Activated CD4-positive, alpha-beta T cell treated with anti-CD3 and anti-CD28 coated beads, Interleukin-10, Interleukin-2, amounts not matched to agents 100 ng/mL and 50 ng/mL, durations not matched to agents 16 hours and 8 hours (primary cell): ENCODE measurements around the gene SLC26A9.

Experiments used
- DNase-seq: peaks from one replicate; pipeline ENCODE4 v3.0.0-alpha.2; 2020

Gene SLC26A9

DNA sequence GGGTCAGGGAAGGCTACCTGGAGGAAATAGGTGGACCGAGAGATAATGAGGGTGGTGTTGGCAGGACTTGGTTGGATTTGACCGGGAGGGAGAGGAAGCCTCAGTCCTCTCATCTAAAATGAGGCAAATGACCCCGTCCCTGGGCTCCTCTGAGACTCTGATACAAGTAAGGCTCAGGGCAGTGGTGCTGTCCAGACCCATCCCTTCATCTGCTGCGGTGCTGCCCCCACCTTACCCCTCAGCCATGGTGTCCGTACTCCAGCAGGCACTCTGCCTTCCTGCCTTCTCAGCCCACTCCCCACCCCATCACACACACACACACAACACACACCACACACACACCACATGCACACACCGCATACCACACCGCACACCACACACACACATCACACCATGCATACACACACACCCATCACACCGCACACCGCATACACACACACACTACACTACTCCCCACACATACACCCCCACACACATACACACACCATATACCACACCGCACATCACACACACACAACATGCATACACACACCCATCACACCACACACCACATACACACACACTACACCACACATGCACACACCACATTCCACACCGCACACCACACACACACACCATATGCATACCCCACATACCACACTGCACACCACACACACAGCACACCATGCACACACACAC is 29.4 kb upstream of the SLC26A9 start:
- no peak for DNase-seq

DNA sequence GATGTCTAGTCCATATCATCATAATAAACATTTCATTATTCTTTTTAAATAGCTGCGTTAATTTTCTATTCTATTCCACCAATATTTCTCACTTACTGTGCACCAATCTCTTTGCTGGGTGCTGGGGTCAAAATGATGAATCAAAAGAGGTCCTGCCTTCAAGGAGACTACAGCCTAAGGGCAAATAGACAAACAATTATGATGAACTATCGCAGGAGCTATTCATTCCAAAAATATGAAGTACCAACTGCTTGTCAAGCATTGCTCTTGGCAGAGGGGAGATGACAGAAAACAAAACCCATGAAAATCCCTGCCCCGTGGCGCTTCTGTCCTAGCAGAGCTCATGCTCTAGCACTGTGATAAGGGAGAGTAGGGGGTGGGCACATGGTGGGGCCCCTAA is 28.8 kb upstream of the SLC26A9 start:
- no peak for DNase-seq

DNA sequence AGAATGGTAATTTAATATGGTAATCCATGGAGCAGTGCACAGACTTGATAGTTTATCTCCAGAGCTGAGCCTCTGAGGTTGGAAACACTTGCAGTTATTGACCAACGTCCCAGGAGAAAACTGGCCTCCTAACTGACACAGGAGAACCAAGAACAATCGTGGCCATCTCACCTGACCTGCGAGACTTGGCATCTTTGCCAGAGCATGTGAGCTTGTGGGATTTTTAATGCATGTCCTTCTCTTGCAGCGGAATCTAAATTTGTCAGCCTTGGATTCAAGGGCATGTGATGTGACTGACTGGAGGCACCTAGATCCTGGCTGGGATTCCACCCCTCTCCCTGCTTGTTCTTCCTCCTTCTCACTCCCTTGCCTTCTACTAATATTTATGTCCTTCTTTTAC is 27.8 kb upstream of the SLC26A9 start:
- no peak for DNase-seq

DNA sequence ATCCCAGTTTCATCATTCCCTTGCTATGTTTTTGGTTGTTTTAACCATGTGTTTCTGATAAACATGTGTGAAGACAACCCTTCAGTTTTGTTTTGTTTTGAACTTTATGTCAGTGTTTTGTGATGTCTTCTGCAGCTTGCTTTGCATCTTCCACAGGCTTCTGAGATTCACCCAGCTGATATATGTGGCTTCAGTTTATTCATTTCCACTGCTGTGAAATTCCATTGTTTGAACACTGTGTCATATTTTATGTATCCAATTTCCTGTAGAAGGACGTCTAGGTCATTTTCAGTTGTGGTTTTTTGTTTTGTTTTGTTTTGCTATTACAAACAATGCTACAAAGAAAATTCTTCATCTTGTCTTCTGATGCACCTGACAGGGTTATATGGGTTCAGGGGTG is 27.2 kb upstream of the SLC26A9 start:
- DNase-seq: no peak

DNA sequence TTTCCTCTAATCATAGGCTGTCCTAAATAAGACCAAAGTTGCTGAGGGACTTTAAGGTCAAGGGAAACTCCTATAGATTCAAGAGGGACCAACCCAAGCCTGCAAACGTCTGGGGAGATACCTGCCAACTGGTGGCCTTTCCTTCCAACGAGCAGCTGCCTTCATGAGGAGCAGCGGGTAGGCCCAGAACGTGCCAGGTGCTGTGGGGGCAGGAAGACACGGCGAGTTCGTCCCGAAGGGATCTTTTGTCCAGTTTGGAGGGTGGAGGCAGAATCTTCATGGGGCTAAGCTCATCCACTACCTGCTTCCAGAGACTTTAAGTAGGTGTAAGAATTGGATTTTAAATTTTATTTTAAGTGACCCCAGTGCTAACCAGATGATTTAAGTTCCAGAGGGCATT is 26.0 kb upstream of the SLC26A9 start:
- no peak for DNase-seq

DNA sequence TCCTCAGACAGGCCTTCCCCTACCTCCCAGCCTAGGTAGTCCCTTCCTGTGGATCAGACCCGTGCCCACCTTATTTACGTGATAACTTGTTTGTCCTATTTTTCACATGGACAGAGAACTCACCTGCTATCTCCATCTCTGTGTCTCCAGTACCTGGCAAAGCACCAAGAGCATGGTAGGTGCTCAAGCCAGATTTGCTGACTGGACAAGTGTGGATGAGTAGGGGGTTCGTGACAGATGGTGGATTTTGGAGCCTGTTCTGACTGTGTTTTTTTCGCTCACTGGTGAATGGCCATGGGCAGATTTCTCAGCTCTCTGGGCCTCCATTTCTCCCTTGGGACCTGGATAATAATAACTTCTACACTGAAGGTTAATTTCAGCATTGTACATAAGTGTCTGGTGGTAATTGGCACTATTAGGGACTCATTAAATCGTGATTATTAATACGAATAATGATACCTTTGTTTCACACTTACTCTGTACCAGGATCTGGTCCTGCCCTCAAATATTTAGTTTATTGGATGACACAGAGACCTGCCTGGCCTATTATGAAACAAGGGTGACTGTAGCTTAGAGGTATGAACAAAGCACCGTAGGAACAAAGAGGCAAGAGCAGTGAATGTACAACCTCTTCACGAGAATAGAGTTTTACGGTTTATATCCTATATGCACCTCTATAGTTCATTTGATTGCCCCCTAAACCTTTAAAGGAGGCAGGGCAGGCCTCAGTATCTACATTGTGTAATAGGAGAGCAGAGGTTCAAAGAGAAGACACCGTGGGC is 24.5 kb upstream of the SLC26A9 start:
- DNase-seq: no peak

DNA sequence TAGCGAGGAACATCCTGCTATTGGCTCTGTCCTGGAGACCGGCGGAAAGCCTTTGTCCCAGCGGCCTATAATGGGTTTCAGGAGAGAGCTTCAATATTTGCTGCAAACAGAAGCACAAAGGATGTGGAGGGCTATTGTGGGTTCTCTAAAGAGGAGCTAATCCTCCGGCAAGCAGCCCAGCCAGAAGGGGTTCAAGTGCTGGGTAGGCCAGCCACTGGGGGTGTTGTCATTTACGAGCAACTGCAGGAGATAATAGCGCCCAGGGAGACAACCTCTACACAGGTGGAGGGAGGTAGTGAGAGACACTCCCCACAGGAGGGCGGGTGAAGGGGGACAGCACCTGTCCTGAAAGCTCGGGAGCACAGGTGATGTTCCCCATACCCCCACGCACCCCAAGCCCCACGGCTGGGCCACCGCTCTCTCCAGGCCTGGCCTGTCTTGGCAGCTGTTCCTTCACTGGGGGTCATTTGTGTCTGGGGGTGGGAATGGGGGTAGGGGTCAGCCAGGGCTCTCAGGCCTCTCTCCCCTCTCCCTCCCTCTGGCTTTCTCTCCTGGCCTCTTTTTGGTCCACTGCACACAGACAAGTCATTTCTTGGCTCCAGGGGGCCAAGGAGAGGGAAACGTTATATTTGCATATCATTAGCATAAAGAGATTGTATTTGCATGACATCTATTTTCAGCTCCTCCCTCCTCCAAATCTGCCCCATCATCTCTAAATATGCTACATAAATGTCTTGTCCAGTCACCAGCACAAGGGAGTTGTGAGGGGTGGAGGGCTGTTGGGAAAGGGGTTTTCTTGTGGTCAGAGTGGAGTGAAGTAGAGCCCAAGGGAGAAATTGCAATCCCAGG is 22.0 kb upstream of the SLC26A9 start:
- DNase-seq: no peak

DNA sequence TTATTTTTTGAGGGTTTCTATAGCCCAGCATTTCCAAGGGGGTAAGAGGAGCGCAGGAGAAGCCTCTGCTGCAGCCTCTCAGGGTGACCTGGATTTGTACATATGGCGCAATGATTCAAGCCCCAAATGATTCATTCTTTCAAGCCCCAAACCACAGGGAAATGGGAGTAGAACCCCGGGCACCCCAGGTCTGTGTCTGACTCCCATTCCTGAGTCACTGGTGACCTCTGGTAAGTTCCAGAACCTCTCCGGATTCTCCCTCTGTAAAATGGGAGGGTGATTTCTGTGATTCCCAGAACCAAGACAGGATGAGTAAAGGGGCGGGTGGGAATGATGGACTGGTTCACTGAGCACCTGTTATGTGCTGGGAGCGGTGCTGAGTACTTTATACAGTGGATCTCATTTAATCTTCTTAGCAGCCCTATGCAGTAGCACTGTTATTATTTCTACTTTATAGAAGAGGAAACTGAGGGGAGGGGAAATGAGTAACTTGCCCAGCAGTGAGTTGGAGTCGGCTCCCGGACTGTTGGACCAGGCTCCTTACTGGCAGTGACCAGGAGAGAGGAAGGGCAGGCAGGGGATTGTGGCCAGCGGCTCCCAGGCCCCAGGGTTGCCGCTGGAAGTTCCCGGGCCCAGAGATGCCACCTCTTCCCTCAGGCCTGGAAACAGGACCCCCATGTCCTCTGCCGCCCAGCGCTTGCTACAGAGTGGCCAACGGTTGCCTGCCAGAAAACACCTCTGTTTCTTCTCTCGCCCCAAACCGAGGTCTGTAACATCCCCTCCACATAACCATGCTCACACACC is 20.3 kb upstream of the SLC26A9 start:
- DNase-seq: peak; percentile 31

DNA sequence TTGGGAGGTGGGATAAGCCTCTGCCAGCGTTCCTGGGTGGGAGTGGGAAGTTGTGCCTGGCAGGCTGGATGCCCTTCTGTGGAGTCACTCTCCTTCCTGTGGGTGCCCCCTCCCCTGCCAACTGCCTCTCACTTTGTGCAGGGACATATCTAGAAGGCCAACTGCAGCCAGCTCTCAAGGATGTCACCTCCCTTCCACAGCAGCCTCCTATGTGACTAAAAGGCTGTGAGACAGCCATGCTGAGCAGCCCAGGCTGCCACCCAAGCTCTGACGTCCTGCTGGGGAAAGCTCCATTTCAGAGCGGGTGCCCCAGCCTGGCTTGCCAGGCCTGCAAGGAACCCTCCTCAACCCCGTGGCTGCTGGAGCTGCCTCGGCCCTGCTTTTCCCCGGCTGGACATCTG is 19.6 kb upstream of the SLC26A9 start:
- no peak for DNase-seq

DNA sequence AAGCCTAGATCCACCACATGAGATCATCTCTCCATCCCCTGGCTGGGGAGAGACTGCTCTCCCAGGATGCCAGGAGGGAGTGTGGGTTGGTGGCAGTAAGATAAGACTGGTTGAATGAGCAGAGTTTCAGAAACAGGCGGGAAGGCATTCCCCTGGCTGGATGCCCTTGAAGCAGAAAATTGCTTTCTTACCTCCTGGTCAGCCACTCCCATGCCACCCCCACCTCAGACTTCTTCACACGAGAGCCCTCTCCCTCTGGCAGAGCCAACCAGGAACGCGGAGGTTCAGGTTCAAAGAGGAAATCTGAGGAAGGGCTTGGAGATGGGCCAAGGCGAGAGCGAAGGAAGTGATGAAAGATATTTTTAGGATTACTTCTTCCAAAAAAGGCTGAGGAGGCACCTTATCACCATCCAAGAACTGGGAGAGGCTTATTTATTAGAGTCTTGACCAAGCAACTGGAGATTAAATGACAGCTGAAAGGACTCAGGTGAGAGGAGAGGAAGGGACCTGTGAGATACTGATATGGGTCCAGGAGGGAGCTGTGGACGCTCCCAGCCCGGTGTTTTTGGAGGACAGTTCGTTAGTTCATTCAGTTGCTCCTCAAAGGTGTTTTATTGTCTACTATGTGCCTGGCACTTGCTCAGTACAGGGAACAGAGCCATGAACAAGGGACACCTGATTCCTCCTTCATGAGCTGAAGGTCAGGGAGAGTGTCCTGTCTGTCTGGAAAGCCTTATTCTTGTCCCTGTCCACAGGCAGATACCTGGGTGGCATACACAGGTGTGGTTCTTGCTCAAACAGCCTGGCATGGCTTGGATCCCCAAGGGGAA is 18.9 kb upstream of the SLC26A9 start:
- DNase-seq: no peak

DNA sequence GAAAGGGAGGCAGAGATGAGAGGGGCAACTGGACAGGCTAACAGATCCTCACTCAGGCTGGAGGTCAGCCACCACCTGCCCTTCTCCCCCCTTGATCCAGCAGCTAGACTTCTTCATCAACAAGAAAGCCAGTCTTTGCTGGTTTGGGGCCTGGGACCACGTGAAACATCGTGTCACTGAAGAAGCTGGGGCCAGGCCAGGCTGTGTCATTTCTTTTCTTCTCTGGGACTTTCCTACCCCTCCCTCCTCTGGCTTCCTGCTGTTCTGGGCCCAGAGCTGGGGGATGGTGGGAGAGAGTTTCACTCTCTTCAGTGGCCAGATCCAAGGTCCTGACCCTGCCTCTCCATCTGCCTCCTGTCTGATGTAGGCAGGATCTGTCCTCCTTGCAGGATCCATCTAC is 18.1 kb upstream of the SLC26A9 start:
- peak; percentile 49 for DNase-seq

DNA sequence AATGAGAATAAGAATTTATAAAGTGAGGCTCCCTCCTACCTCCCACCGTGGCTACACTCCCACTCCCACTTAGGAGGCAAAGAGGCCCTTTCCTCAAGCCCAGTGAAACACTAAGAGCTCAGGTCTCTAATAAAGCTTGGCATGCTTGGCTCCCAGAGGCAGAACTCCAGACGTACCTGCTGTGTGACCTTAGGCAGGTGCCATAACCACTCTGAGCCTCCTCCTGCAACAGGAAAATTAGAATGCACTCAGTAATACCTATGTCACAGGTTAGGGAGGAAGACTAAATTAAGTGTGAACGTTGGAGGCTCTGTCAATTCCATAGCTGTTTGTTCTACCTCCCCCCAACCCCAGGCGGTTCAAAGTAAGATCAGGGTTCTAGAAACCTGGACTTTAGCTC is 16.5 kb upstream of the SLC26A9 start:
- no peak for DNase-seq

DNA sequence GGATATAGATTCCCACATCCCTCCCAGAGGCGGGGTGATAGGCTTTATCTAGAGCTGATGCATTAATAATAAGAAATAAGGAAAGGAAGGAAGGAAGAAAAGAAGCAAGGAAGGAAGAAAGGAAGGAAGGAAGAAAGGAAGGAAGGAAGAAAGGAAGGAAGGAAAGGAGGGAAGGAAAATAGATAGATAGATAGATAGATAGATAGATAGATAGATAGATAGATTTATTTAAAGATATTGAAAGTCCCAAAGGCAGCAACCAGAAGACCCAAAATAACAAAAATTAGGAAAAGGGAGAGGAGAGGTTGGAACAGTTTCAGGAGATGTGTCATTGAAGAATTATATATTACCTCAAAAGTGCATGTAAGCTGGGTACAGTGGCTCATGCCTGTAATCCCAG is 12.2 kb upstream of the SLC26A9 start:
- DNase-seq: no peak

DNA sequence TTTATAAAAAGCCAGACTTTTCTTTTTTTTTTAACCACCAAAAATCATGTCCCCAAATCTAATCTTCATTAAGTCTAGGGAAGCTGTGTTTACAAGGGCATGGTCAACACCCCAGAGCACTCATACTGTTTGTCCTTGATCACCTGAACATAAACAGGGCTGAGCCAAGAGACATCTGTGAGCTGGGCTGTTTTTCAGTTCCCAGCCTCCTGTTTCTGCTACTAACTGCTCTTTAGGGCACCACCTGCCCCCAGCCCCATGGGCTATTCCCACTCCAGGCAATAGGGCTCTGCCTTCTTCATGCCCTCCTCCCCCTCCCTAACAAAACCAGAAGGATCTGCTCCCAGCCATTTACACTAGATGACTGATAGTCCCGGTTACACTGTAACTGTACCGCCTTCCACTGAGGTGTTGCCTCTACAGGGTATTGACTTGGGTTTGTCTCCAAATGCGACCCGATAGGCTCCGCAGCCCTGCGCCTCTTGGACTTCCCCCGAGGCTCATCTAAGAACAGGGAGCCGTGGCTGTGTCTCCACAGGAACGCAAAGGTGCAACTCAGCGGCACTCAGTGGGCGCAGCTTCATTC is 11.7 kb upstream of the SLC26A9 start:
- no peak for DNase-seq

DNA sequence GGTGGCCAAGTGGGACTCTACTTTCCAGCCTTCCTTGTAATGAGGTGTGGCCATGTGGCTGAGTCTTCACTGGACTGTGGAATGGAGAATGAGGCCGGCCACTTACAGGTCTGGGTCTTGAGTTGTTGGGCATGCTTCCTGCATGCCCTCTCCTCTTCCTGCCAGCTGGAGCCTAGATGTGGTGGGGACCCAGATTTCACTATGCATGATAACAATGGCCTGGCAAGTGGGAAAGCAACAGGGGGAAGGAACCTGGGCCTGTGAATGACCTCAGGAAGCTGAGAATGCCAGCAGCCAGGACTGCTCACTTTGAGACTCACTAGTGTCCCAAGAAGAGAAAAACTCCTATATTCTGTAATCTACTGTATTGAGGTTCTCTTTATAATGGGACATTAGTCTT is 8.5 kb upstream of the SLC26A9 start:
- no peak for DNase-seq

DNA sequence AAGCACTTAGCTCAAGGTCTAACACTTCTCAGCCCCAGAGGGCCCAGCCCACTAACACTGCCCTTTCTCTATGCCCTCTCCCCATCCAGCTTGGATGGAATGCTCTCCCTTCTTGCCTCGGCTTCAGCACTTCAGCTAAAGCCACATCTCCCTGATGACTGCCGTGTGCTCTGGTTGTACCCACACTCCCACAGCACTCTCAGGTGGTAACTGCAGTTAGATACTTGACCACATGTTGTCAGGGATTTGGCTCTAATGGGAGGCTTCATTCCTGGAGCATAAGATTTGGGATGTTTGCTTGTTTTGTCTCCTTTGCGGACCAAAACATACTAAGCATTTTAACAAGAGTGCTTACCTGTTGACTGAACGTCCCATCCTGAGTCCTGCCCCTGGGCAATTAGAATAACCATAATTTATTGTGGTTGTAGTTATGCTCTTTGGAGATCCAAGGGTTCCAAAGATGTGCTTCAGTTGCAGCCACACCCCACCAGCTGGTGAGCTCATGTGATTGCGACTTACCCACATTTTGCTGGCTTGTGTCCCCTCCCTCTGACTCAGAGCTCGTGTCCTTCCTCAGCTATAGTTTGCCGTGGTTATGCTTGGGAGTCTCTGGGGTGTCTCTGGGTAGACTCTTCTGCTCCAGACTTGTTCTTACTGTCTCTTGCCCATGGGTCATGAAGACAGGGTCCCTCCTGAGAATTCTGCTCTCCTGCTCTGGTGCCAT is 7.7 kb upstream of the SLC26A9 start:
- DNase-seq: no peak

DNA sequence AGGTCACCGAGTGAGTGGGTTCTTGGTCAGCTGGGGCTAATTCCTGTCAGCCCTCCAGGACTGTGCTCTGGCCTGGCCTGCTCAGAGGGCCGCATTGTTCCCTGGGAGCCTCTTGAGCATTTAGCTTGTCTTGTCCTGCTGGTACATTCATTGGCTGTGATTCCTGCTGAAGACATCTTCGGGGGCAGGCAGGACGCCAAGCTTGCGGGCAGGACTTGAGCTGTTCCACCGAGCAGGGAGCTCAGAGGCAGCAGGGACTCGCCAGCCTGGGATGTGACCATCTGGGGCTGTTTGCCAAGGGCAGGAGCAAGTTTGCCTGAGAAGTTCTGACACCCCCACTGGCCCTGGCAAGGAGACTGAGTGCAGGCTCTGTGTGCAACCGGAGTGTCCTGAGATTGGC is 7.0 kb upstream of the SLC26A9 start:
- no peak for DNase-seq

DNA sequence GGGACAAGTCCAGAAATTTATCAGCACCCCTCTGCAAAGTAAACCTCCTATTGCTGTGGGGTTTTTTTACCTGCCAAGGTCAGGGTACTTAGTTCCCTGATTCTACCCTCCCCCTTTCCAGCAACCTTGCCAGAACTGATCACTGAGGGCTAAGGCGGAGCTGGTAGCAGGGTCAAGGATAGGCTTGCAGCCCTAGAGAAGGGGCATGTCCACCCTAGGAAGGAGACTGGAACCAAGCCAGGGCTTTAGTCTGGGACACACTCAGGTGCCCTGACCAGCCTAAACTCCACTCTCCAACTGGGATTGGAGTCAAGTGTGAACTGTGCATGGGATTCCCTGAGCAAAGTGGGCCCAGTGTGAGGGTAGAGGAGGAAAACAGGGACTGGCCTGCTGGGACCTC is 6.5 kb upstream of the SLC26A9 start:
- no peak for DNase-seq

DNA sequence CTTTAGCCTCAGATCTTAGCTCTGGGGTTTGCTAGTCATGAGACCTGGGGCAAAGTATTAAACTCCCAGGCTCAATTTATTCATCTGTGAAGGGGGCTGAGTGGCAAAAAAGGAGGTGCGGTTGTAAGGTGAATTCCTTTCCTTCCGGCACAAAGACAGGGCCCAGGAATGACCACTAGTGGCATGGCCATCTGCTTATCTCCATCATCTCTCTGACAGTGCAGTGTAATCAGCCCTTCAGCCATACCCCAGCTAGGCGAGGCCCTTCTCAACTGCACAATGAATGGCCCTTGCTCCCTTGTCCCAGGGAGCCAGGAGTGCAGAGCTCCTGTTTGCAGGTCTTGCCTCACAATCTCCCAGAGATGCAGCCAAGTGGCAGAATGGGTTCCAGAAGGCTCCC is 5.6 kb upstream of the SLC26A9 start:
- DNase-seq: no peak

DNA sequence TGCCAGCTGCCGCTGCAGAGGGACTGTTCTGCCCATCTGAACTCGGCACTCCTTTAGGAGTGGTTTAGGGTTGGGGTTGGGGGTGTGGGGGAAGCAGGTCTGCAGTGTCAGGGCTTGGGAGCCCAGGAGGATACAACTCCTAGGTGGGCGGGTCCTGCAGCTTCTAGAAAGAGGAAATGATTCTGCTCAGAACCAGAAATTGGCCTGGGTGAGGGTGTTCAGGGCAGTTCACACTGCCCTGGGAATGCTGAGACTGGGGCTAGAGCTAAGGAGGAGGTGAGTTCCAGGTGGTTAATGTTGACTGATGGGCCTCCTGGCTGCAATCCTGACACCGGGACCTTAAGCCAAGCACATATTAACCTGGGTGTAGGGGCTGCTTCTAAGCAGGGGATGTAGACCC is 4.8 kb upstream of the SLC26A9 start:
- no peak for DNase-seq

DNA sequence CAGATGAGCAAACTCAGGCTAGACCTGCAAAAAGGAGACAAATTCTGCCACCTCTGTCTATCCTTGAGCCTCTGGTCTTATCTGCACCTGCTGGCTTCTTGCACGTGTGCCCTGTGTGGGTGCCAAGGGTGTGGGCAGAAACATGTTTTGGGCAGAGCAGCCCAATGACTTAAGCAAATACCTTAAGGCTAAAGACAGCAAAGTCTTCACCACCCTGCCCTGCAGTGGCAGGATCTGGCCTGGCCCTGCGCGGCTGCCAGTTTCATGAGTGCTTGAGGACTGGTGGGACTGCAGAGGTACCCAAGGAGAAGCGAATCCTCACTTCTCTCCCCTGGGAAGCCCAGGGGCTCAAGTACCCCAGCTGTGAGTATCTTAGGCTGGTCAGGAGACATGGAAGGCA is 3.8 kb upstream of the SLC26A9 start:
- no peak for DNase-seq
